GM12872 (cell line): Measurements from ENCODE around the gene SLC15A5.

ENCODE experiments used
- TF ChIP-seq, protein P1 (sequence below): IDR thresholded peaks from 3 replicates; pipeline ENCODE4 v1.5.1; 2011; ENCODE audit warnings: low read depth, mild to moderate bottlenecking, low read length, moderate library complexity; ENCODE audit not compliant: insufficient read depth

SLC15A5 gene

DNA sequence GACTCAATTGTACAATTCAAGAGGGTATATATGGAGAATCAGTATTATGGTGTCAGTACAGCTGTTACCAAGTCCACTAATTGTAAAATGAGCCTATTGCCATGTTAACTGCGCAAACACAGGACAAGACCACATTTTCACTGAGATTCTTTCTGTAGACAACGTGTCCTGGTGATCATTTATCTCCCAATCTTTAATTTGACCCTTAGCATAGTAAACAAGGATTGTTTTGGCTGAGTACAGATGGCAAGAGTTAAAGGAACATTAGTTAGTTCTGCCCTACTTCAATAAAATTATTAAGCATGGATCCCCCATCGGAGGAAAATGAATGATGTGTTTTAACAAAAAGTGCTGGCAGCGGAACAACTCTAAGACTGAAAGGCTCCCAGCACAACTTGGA, 36.1 kb downstream of the SLC15A5 start:
- TF ChIP-seq, protein P1, sequence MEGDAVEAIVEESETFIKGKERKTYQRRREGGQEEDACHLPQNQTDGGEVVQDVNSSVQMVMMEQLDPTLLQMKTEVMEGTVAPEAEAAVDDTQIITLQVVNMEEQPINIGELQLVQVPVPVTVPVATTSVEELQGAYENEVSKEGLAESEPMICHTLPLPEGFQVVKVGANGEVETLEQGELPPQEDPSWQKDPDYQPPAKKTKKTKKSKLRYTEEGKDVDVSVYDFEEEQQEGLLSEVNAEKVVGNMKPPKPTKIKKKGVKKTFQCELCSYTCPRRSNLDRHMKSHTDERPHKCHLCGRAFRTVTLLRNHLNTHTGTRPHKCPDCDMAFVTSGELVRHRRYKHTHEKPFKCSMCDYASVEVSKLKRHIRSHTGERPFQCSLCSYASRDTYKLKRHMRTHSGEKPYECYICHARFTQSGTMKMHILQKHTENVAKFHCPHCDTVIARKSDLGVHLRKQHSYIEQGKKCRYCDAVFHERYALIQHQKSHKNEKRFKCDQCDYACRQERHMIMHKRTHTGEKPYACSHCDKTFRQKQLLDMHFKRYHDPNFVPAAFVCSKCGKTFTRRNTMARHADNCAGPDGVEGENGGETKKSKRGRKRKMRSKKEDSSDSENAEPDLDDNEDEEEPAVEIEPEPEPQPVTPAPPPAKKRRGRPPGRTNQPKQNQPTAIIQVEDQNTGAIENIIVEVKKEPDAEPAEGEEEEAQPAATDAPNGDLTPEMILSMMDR = no peak

DNA sequence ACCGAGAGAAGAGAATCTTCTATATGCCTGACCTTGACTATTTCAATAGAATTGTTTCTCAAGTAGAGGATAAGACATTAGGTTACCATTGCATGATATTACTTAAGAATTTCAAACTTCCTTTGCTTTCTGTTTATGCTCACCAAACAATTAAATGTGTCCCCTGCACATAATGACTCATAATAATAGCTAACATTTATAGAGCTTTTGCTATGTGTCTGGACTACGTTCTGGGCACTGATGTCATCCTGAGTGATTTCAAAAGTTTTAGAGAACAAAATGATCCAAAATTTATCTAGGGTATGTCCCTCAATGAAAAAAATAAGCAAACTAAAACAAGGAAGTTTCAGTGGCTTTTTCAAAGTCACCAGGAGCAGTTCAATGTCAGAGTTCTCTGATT, 38.8 kb downstream of the SLC15A5 start:
- TF ChIP-seq, protein P1 = no peak

DNA sequence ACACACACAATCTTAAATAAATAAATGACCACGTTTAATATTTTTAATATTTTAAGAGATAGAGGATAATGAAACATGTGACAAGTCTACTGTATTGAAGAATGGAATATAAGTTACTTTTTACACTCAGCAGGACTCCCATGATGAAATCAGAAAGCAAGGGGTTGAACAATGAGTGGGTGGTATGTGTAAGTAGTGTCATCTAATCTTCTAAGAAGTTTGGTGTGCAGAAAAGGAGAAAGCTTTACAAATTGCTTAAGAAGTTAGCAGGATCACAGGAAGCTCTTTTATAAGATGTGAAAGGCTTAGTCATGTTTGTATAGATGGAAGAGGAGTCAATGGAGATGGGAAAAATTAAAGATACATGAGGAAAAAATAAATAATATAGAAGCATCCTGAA, 47.8 kb downstream of the SLC15A5 start:
- TF ChIP-seq, protein P1 = no peak

DNA sequence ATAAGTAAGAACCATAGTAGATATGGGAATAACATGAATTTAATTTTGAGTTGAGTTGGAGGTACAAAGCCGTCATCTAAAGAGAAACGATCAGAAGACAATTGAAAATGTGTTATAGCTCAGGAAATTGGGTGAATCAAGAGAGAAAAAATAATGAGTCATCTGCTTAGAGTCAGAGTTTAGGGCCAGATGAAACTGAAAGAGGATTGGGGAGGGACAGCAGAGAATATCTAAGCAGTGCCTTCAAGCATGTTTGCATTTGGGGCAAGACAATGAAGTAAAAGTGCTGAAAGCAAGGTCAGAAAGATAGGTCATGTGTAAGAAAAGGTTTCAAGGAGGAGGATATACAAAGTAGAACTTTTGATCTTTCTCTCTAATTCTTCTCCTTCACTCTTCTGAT, 49.4 kb downstream of the SLC15A5 start:
- TF ChIP-seq, protein P1 = no peak

DNA sequence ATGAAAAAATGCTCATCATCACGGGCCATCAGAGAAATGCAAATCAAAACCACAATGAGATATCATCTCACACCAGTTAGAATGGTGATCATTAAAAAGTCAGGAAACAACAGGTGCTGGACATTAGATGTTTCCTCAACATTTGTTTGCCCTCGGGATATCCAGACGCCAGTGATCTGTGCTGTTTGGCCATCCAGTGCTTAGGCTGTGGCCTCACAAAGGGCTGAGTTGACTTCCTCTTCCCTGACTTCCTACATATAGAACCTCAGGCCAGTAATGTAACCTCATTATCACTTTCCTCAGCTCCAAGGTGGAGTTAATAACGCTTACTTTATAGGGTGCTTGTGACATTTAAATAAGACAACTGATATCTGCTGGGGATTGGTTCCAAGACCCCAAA, 51.8 kb downstream of the SLC15A5 start:
- TF ChIP-seq, protein P1 = no peak

DNA sequence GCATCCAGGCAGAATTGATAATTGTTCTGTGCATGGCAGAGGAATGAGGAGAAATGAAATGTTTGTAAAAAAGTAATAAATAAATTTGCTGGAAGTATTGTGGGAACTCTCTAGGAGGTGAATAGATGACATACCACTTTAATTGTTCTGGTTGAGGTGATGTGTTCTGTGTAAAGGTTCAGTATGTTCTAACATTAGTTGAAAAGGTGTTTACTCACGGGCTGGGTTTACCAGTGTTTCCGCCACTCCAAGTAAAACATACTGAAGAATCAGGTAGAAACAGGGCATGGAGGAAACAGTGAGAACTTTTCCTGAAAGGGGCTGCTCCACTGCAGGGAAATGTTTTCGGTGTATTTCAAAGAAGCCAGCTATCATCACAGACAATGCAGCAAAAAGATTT, 53.3 kb downstream of the SLC15A5 start:
- TF ChIP-seq, protein P1 = no peak

DNA sequence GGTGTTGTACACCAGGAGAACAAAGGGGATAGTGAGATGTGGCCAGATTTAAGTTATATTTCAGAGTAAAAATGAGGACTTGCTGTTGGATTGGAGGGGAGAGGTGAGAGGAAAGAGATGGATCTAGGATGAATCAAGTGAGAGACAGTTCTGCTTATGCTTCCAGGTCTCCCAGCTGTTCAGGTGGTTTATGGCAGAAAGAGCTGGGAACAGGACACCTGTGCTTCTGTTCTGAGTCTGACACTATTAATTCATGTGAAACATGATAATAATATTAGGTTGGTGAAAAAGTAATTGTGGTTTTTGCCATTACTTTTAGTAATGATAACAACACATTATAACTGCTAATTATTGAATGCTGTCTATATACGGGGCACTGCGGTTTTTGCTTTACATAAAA, 55.7 kb downstream of the SLC15A5 start:
- TF ChIP-seq, protein P1 = no peak

DNA sequence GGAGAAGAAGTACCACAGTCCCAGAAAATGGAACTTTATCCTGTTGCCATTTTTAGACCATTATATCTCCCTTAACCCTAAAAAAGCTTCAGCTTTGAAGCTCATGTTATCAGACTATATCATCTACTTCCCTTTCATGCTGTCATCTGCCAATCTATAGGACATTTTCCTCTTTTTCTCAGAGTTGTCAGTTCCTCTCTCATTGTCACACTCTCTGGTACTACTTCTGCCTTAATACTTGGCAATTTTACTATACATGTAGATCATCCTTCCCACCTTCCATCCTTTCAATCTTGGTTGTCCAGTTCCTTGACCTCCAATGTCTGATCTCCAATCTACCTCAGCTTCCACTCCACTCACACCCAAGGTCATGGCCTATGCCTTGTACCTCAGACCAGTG, 57.4 kb downstream of the SLC15A5 start:
- TF ChIP-seq, protein P1 = no peak
